ENCODE measurements around the gene HOXA3. TPM values are rescaled to one million over a fixed set of nuclear protein-coding genes. Genes with fewer than 3 reads are reported as not detected.

HOXA3 gene
- polyA plus RNA-seq, 2 of the 4 experiments (the other 2 are of a cell fraction) = 3.3 to 8.7 TPM

- TF ChIP-seq NR3C1 (IDR thresholded peaks at IDR 0.05) = no peak
- no peak for TF ChIP-seq PBX3 (IDR thresholded peaks at IDR 0.05)
- no peak for TF ChIP-seq BHLHE40 (IDR thresholded peaks at IDR 0.05; ENCODE audit: low read depth, low read length)
- no peak for TF ChIP-seq JUNB (IDR thresholded peaks at IDR 0.05)
These were observed 79.3 kb downstream of the HOXA3 start (continued) for GRCh38 chr7:27073076-27073475.

GRCh38 chr7:27071622-27072390, 80.6 kb downstream of the HOXA3 start:
- Histone ChIP-seq H3K4me1 (peaks cover 6% of the 10 kb centered on the region; the same call in 1 of the 3 replicates), H3K4me2 (no peak overlapping the region), H3K27ac (no peak overlapping the region), H3K4me3 (no peak overlapping the region), H3K9me3 (no peaks in the 10 kb centered on the region)
- ChIA-PET CTCF (no interaction called here), POLR2A (no interaction called here)
- peak in 1 of 2 experiments; percentile 31; a peak in 1 of 6 replicates for ATAC-seq
- TF ChIP-seq ZC3H11A (IDR thresholded peaks at IDR 0.05) = no peak
- TF ChIP-seq FOSB (CRISPR knock-in tag; IDR thresholded peaks at IDR 0.05) = no peak
- no peak for TF ChIP-seq GATA3 (IDR thresholded peaks at IDR 0.05; ENCODE audit: borderline replicate concordance)
- TF ChIP-seq SREBF2 (IDR thresholded peaks at IDR 0.05) = no peak
- no peak for TF ChIP-seq ZNF302 (CRISPR knock-in tag; IDR thresholded peaks at IDR 0.05)
- peak in 1 of 2 experiments; percentile 54; a peak in 1 of 4 replicates for TF ChIP-seq CEBPB (IDR thresholded peaks at IDR 0.05)
- no peak for TF ChIP-seq HEYL (CRISPR knock-in tag; IDR thresholded peaks at IDR 0.05)
- TF ChIP-seq RARB (CRISPR knock-in tag; IDR thresholded peaks at IDR 0.05) = no peak
- TF ChIP-seq CBX2 (IDR thresholded peaks at IDR 0.05; ENCODE audit: borderline replicate concordance, low read depth) = no peak
- WGBS (ENCODE audit: missing lambda C conversion rate) = 66% methylated on average over 6 of the region's 6 CpGs
- DNase-seq (ENCODE audit: low read depth in 1 of 2, low spot score in 1 of 2) = no peak
- no peak for FAIRE-seq

- H3K4me1 ChIP-seq = peaks cover 6% of the 10 kb centered on the region; the same call in 1 of the 3 replicates
- DNase-seq (ENCODE audit: low read depth in 1 of 2, low spot score in 1 of 2) = no peak
- H3K27ac ChIP-seq = no peak overlapping the region
- no peak overlapping the region for H3K4me2 ChIP-seq
- ChIA-PET CTCF (no interaction called here), POLR2A (no interaction called here)
- H3K4me3 ChIP-seq = no peak overlapping the region
- no peak for FAIRE-seq
- WGBS (ENCODE audit: missing lambda C conversion rate) = 92% methylated on average over 1 of the region's 1 CpG
- no peaks in the 10 kb centered on the region for H3K9me3 ChIP-seq
- TF ChIP-seq ATOH8 (CRISPR knock-in tag; IDR thresholded peaks at IDR 0.05; ENCODE audit: low read depth) = no peak
- TF ChIP-seq CHD2 (IDR thresholded peaks at IDR 0.05; ENCODE audit: low read length, partially characterized antibody) = no peak
- TF ChIP-seq MAX (IDR thresholded peaks at IDR 0.05) = no peak
- no peak for TF ChIP-seq HES2 (IDR thresholded peaks at IDR 0.05)
- TF ChIP-seq JUNB (IDR thresholded peaks at IDR 0.05) = no peak
- no peak for TF ChIP-seq EHMT2 (IDR thresholded peaks at IDR 0.05; ENCODE audit: low read depth)
- no peak for TF ChIP-seq CEBPB (IDR thresholded peaks at IDR 0.05)
- no peak for TF ChIP-seq EHF (CRISPR knock-in tag; IDR thresholded peaks at IDR 0.05)
- TF ChIP-seq MAFK (IDR thresholded peaks at IDR 0.05; ENCODE audit: partially characterized antibody) = no peak
- no peak for TF ChIP-seq CTCF (IDR thresholded peaks at IDR 0.05)
- TF ChIP-seq NPAS2 (CRISPR knock-in tag; IDR thresholded peaks at IDR 0.05; ENCODE audit: borderline replicate concordance) = no peak
- no peak for TF ChIP-seq FOSB (CRISPR knock-in tag; IDR thresholded peaks at IDR 0.05)
- TF ChIP-seq MAZ (IDR thresholded peaks at IDR 0.05; ENCODE audit: borderline replicate concordance, low read depth, low read length) = no peak
- no peak for TF ChIP-seq FOXS1 (CRISPR knock-in tag; IDR thresholded peaks at IDR 0.05)
- no peak for ATAC-seq
These were observed 84.1 kb downstream of the HOXA3 start for GRCh38 chr7:27068259-27068658.
